Nephron (organoid): ENCODE results near the gene PPP1R9A.

Source experiments
- H3K27ac Mint-ChIP-seq, 3 experiments: 2 replicates each; pipeline ENCODE4 v1.8.0; 2020; ENCODE audit warnings: mixed read lengths in 3 of 3, mild to moderate bottlenecking in 2 of 3, moderate library complexity in 1 of 3
- H3K27me3 Mint-ChIP-seq: 2 replicates; pipeline ENCODE4 v1.8.0; 2021; ENCODE audit warnings: low read depth, mild to moderate bottlenecking, moderate library complexity, mixed read lengths
- H3K36me3 Mint-ChIP-seq: 2 replicates; pipeline ENCODE4 v1.8.0; 2020; ENCODE audit warnings: low read depth, mixed read lengths
- H3K4me1 Mint-ChIP-seq: 2 replicates; pipeline ENCODE4 v1.8.0; 2020; ENCODE audit warnings: mixed read lengths
- H3K4me3 Mint-ChIP-seq, 3 experiments: 2 replicates each; pipeline ENCODE4 v1.8.0; 2020; ENCODE audit warnings: mild to moderate bottlenecking in 3 of 3, mixed read lengths in 3 of 3, moderate library complexity in 2 of 3
- H3K9me3 Mint-ChIP-seq: 2 replicates; pipeline ENCODE4 v1.8.0; 2020; ENCODE audit warnings: mixed read lengths
- TF ChIP-seq, protein P1 (sequence below), 3 experiments: fragments of 200-600 bp; sonication (generic); IDR thresholded peaks; one replicate each; pipeline ENCODE4 v1.5.0; 2021; ENCODE audit warnings: antibody characterized with exemption in 3 of 3; ENCODE audit not compliant: unreplicated experiment in 3 of 3

The PPP1R9A gene

DNA sequence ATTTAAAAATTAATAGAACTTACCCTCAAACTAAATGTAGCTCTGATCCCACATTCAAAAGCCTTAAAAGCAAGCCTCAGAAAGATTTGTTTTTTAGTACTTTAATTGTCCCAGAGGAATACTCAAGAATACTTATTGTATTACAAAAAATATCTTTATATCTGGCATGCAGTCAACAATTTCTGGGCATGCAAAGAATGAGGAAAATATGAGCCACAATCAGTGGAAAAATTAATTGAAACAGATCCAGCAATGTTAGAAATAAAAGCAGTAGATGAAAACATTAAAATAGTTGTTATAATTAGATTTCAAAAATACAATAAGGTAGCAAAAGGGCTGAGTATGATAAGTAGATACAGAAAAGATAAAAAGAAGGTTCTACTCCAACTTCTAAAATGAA is 262.3 kb downstream of the PPP1R9A start:
- TF ChIP-seq, protein P1, sequence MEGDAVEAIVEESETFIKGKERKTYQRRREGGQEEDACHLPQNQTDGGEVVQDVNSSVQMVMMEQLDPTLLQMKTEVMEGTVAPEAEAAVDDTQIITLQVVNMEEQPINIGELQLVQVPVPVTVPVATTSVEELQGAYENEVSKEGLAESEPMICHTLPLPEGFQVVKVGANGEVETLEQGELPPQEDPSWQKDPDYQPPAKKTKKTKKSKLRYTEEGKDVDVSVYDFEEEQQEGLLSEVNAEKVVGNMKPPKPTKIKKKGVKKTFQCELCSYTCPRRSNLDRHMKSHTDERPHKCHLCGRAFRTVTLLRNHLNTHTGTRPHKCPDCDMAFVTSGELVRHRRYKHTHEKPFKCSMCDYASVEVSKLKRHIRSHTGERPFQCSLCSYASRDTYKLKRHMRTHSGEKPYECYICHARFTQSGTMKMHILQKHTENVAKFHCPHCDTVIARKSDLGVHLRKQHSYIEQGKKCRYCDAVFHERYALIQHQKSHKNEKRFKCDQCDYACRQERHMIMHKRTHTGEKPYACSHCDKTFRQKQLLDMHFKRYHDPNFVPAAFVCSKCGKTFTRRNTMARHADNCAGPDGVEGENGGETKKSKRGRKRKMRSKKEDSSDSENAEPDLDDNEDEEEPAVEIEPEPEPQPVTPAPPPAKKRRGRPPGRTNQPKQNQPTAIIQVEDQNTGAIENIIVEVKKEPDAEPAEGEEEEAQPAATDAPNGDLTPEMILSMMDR (IDR thresholded peaks at IDR 0.05; ENCODE audit: unreplicated experiment in 3 of 3) = no peak
- Mint-ChIP-seq H3K4me3 (no peak overlapping the region), H3K9me3 (peaks cover 3% of the 10 kb centered on the region), H3K4me1 (peaks cover 12% of the 10 kb centered on the region), H3K27ac (peak overlapping the region in 1 of 3 experiments; percentile 22), H3K36me3 (peaks cover 24% of the 10 kb centered on the region), H3K27me3 (no peaks in the 10 kb centered on the region)

DNA sequence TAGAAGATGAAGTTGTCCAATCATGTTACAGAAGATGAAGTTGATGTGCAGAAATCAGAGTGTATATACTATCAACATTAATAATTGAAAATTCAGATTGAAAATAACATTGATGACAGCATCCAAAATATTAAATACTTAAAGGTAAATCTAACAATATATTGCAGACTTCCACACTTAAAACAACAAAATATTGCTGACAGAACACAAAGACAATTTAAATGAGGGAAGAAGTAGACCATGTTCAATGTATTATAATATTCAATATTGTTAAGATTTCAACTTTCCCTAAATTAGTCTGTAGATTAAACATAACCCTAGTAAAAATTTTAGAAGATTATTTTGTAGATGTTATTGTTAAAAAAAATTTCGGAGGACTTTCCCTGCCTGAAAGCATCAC is 265.0 kb downstream of the PPP1R9A start:
- no peaks in the 10 kb centered on the region for H3K27me3 Mint-ChIP-seq
- H3K36me3 Mint-ChIP-seq = peaks cover 15% of the 10 kb centered on the region
- peaks cover 12% of the 10 kb centered on the region for H3K4me1 Mint-ChIP-seq
- H3K27ac Mint-ChIP-seq = no peak overlapping the region
- peaks cover 13% of the 10 kb centered on the region for H3K9me3 Mint-ChIP-seq
- TF ChIP-seq, protein P1 (IDR thresholded peaks at IDR 0.05; ENCODE audit: unreplicated experiment in 3 of 3) = no peak
- no peak overlapping the region for H3K4me3 Mint-ChIP-seq

DNA sequence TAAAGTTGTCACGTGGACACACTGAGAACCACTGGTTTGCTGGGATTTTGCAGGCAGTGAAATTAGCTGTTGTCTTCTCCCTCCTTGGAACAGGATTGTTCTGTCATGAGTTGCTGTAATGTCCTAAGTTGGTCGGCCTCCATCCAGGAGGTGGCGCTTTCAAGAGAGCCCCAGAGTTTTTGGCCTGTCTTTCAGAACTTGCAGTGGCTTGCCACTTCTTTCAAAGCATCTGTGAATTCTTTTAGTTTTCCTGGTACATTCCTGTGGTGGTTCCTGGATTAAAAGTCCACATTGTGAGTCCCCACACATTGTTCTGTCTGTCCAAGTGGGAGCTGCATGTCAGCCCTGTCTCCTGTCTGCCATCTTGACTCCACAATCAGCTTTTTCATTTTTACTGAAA is 283.1 kb downstream of the PPP1R9A start:
- Mint-ChIP-seq H3K9me3 (peaks cover 23% of the 10 kb centered on the region), H3K36me3 (peaks cover 17% of the 10 kb centered on the region), H3K4me3 (no peak overlapping the region), H3K27ac (no peak overlapping the region), H3K27me3 (no peaks in the 10 kb centered on the region), H3K4me1 (no peaks in the 10 kb centered on the region)
- TF ChIP-seq, protein P1 (IDR thresholded peaks at IDR 0.05; ENCODE audit: unreplicated experiment in 3 of 3) = no peak

DNA sequence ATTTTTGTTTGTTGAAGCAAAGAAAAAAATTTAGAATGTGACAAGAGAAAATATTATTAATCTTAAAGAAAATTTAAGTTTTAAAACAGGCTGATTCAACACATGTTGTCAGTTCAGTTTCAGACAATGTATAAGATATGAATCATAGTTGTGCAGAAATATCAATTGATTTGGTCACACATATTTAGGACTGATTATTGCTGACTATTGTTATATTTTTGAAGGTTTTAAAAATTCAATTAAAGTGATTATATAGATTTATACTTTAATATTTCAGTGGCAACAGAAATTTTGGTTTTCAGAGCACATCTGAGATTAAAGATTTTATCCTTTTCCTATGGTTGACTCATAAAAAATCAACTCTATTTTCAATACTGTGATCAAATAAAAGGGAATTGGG is 284.4 kb downstream of the PPP1R9A start:
- H3K36me3 Mint-ChIP-seq = peaks cover 17% of the 10 kb centered on the region
- H3K4me3 Mint-ChIP-seq = no peak overlapping the region
- H3K27me3 Mint-ChIP-seq = no peaks in the 10 kb centered on the region
- TF ChIP-seq, protein P1 (IDR thresholded peaks at IDR 0.05; ENCODE audit: unreplicated experiment in 3 of 3) = no peak
- no peaks in the 10 kb centered on the region for H3K4me1 Mint-ChIP-seq
- H3K9me3 Mint-ChIP-seq = peaks cover 23% of the 10 kb centered on the region
- no peak overlapping the region for H3K27ac Mint-ChIP-seq

DNA sequence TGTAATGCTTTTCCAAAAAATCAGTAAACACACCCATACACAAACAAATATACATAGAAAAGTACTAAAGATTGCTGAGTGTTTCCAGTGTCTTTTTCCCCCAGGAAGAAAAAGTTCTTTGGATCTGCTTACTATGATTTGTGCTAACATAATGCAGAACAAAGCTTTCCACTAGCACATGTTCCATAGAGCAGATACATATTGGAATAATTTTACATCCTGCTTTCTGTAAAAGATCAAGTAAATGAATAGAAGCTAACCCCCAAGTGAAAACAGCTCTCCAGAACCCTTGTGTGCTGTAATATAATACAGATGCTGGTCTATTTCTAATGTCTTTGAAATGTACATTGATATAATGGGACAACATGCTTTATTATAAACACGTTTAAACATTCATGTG is 291.5 kb downstream of the PPP1R9A start:
- peak overlapping the region; percentile 21 to 83 (median 72) for H3K27ac Mint-ChIP-seq
- H3K4me3 Mint-ChIP-seq = no peak overlapping the region
- H3K9me3 Mint-ChIP-seq = no peaks in the 10 kb centered on the region
- H3K4me1 Mint-ChIP-seq = peaks cover 20% of the 10 kb centered on the region
- H3K36me3 Mint-ChIP-seq = no peaks in the 10 kb centered on the region
- TF ChIP-seq, protein P1 (IDR thresholded peaks at IDR 0.05; ENCODE audit: unreplicated experiment in 3 of 3) = no peak
- H3K27me3 Mint-ChIP-seq = no peaks in the 10 kb centered on the region

DNA sequence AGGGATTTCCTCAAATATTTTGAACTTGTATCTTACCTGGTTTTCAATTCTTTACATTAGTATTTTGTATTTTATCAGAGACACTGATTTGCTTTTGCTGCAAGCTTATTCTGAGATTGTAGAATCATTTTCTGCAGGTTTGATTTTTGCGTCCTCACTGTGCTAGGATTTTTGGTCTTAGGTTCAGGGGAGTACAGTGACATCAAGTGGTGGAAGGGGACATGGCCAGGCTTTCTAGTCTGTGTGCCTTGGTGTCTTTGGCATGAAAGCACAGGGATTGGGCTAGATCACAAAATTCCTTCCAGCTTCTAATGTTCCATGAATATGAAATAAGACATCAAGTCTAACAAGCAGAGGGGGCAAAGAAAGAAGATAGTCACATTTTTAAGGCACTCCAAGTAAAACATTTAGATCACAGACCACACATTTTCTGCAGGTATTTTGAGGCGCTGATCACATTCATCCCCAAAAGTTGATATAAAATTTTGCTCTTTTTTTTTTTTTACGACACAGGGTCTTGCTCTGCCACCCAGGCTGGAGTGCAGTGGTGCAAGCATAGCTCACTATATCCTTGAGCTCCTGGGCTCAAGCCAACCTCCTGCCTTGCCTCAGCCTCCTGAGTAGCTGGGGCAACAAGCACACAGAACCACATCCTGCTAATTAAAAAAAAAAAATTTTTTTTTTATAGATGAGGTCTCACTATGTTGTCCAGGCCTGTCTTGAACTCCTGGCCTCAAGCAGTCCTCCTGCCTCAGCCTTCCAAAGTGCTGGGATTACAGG is 292.6 kb downstream of the PPP1R9A start:
- Mint-ChIP-seq H3K27me3 (no peaks in the 10 kb centered on the region), H3K4me3 (no peak overlapping the region), H3K27ac (peak overlapping the region; percentile 27 to 51 (median 46)), H3K9me3 (no peaks in the 10 kb centered on the region), H3K4me1 (peaks cover 20% of the 10 kb centered on the region), H3K36me3 (peaks cover 5% of the 10 kb centered on the region)
- TF ChIP-seq, protein P1 (IDR thresholded peaks at IDR 0.05; ENCODE audit: unreplicated experiment in 3 of 3) = peak; percentile 70 to 83 (median 81)
